ENCODE results near the gene GNG4. TPM values are rescaled to one million over a fixed set of nuclear protein-coding genes. Genes with fewer than 3 reads are reported as not detected.

The GNG4 gene
- total and polyA plus RNA-seq, 2 donors (not counting 3 experiments of a cell fraction or from before 2014, with no cell fraction given) = 0.10 TPM; not detected in 1

- DNase-seq (ENCODE audit: low read depth, low spot score) = peak; percentile 52
- intact Hi-C loops (cut with micrococcal nuclease) = loop anchor here (1.0 to 10.0 kb wide), 7 partner anchors 32 to 1028 kb away; partner anchors contain the start of genes NID1, TARBP1 and TBCE
Measured at GRCh38 chr1:235502601-235503402, 146.8 kb downstream of the GNG4 start.

DNA sequence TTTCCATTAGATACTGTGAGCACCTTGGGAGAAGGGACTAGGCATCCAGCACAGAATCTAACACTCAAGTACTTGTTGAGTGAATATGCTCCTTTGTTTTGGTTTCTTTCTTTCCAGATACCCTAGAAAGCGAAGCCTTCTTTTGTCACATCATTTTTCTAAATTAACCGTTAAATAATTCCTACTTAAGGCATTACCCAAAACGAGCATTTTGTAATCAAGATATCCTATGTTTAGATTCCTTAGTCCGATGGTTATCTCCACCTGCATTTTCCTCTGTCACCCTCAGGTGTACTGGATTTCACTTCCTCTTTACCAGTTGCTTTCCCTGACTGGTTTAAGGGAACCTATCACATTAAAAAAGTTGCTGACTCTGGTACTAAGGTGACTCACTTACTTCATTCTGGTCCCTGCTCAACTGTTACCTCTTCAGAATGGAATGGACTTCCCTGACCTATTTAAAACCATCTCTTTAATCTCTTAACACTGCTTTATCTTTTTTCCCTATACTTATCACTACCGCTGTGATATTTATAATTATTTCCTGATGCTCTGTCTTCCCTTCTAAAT, 148.5 kb downstream of the GNG4 start:
- Histone ChIP-seq H4K20me1 (replicated peaks; ENCODE audit: control insufficient read depth, extremely low read depth, insufficient read depth, low read length) (peaks cover 2% of the 10 kb centered on the region), H3K9ac (replicated peaks; ENCODE audit: extremely low read depth, insufficient read depth, low read length) (no peak overlapping the region), H3K9me1 (replicated peaks; ENCODE audit: control insufficient read depth, extremely low read depth, insufficient read depth, low read length) (no peaks in the 10 kb centered on the region), H3K27ac (ENCODE audit: insufficient read depth, low read depth, low read length) (no peak overlapping the region), H3K36me3 (ENCODE audit: control insufficient read depth in 2 of 2, extremely low read depth in 1 of 2, insufficient read depth in 2 of 2, low read length in 2 of 2) (no peaks in the 10 kb centered on the region), H3K79me2 (ENCODE audit: control insufficient read depth, insufficient read depth, low read length) (peaks cover 66% of the 10 kb centered on the region), H3K27me3 (ENCODE audit: control insufficient read depth in 2 of 2, insufficient read depth in 2 of 2, low read length in 2 of 2) (no peaks in the 10 kb centered on the region), H2AFZ (ENCODE audit: low read depth, low read length) (no peak overlapping the region), H3K4me1 (ENCODE audit: control insufficient read depth, extremely low read depth, insufficient read depth, low read length) (peaks cover 9% of the 10 kb centered on the region), H3K4me2 (ENCODE audit: insufficient read depth, low read length) (no peak overlapping the region), H3K4me3 (replicated peaks in 1 of 3; ENCODE audit: insufficient read depth in 1 of 3, low read depth in 1 of 3, low read length in 3 of 3) (no peak overlapping the region), H3K9me3 (replicated peaks; ENCODE audit: control insufficient read depth, insufficient read depth, low read length) (no peaks in the 10 kb centered on the region)
- BruUV-seq (replicated peaks) = no TSS peak
- TF ChIP-seq FOS (IDR thresholded peaks at IDR 0.05; ENCODE audit: borderline replicate concordance, insufficient read depth, low read length) (no peak), MYC (IDR thresholded peaks at IDR 0.05; ENCODE audit: low read depth, low read length) (no peak), EZH2 (IDR thresholded peaks at IDR 0.05; ENCODE audit: borderline replicate concordance, low read depth, low read length, severe bottlenecking) (no peak), POLR2AphosphoS5 (IDR thresholded peaks at IDR 0.05; ENCODE audit: insufficient read depth, low read depth, low read length) (no peak), MAX (IDR thresholded peaks at IDR 0.05; ENCODE audit: insufficient read depth, insufficient read length) (no peak), POLR2A (IDR thresholded peaks at IDR 0.05; ENCODE audit: low read depth, low read length) (no peak), JUN (IDR thresholded peaks at IDR 0.05; ENCODE audit: borderline replicate concordance, insufficient read depth, insufficient read length, low read depth) (no peak), GATA2 (IDR thresholded peaks at IDR 0.05; ENCODE audit: insufficient read depth, insufficient read length, low read depth, low read length) (no peak), CTCF (IDR thresholded peaks at IDR 0.05; ENCODE audit: extremely low read depth in 1 of 2, insufficient read depth in 1 of 2, low read depth in 1 of 2, low read length in 2 of 2) (no peak)
- FAIRE-seq = no peak
- intact Hi-C loops (cut with micrococcal nuclease) = loop anchor here (5.0 to 10.0 kb wide), 5 partner anchors 249 to 1026 kb away; partner anchors contain the start of genes NID1 and TARBP1
- no peak for DNase-seq (ENCODE audit: low read depth, low spot score)
- CTCF ChIA-PET = no interaction called here
- POLR2A ChIA-PET = no interaction called here
- dilution Hi-C loops (cut with MboI; ENCODE audit: extremely low pct_ligation_motif_present, low sequenced_read_pairs) = no loop called here

More at GRCh38 chr1:235502601-235503402, 146.8 kb downstream of the GNG4 start:
- H3K79me2 ChIP-seq (ENCODE audit: control insufficient read depth, insufficient read depth, low read length) = peaks cover 57% of the 10 kb centered on the region
- ChIA-PET POLR2A (interaction anchor here (1.0 kb wide), 1 partner anchor 11 kb away, joined by 3 read pairs; no protein-coding TSS in a partner anchor), CTCF (interaction anchor here (0.5 to 3.3 kb wide), 7 partner anchors 11 to 469 kb away, joined by 3 to 17 read pairs (median 5); no protein-coding TSS in a partner anchor)
- H3K9me3 ChIP-seq (replicated peaks; ENCODE audit: control insufficient read depth, insufficient read depth, low read length) = no peaks in the 10 kb centered on the region
- no peaks in the 10 kb centered on the region for H3K27me3 ChIP-seq (ENCODE audit: control insufficient read depth in 2 of 2, insufficient read depth in 2 of 2, low read length in 2 of 2)
- FAIRE-seq = peak; percentile 48
- peak overlapping the region; percentile 79 for H3K27ac ChIP-seq (ENCODE audit: insufficient read depth, low read depth, low read length)
- no peaks in the 10 kb centered on the region for H4K20me1 ChIP-seq (replicated peaks; ENCODE audit: control insufficient read depth, extremely low read depth, insufficient read depth, low read length)
- TF ChIP-seq POLR2A (IDR thresholded peaks at IDR 0.05; ENCODE audit: low read depth, low read length) (no peak), JUN (IDR thresholded peaks at IDR 0.05; ENCODE audit: borderline replicate concordance, insufficient read depth, insufficient read length, low read depth) (no peak), GATA2 (IDR thresholded peaks at IDR 0.05; ENCODE audit: insufficient read depth, insufficient read length, low read depth, low read length) (no peak), MYC (IDR thresholded peaks at IDR 0.05; ENCODE audit: low read depth, low read length) (no peak), POLR2AphosphoS5 (IDR thresholded peaks at IDR 0.05; ENCODE audit: insufficient read depth, low read depth, low read length) (no peak), EZH2 (IDR thresholded peaks at IDR 0.05; ENCODE audit: borderline replicate concordance, low read depth, low read length, severe bottlenecking) (no peak)
- H3K4me3 ChIP-seq (replicated peaks in 1 of 3; ENCODE audit: insufficient read depth in 1 of 3, low read depth in 1 of 3, low read length in 3 of 3) = peak overlapping the region; percentile 80 to 97 (median 91)
- no peaks in the 10 kb centered on the region for H3K36me3 ChIP-seq (ENCODE audit: control insufficient read depth in 2 of 2, extremely low read depth in 1 of 2, insufficient read depth in 2 of 2, low read length in 2 of 2)
- H3K4me1 ChIP-seq (ENCODE audit: control insufficient read depth, extremely low read depth, insufficient read depth, low read length) = peaks cover 9% of the 10 kb centered on the region
- H3K4me2 ChIP-seq (ENCODE audit: insufficient read depth, low read length) = peak overlapping the region; percentile 80
- no peaks in the 10 kb centered on the region for H3K9me1 ChIP-seq (replicated peaks; ENCODE audit: control insufficient read depth, extremely low read depth, insufficient read depth, low read length)
- H3K9ac ChIP-seq (replicated peaks; ENCODE audit: extremely low read depth, insufficient read depth, low read length) = peak overlapping the region; percentile 87
- H2AFZ ChIP-seq (ENCODE audit: low read depth, low read length) = peak overlapping the region; percentile 76
- no TSS peak for BruUV-seq (replicated peaks)
- dilution Hi-C loops (cut with MboI; ENCODE audit: extremely low pct_ligation_motif_present, low sequenced_read_pairs) = no loop called here

Data from endothelial cell of umbilical vein (primary cell).